HG03039 (cell line): Measurements from ENCODE around the gene CEP89.
A peak's percentile ranks its signal among the peaks of the same experiment; 100 is the strongest.
"Not testable (repeated sequence)": the region's sequence is repeated elsewhere in the genome, so short reads cannot be mapped to it uniquely, and the experiment has no call there.

Source experiments
- ATAC-seq: cut with Tn5 transposase; IDR thresholded peaks from one replicate; pipeline ENCODE4 v1.9.1; 2021; ENCODE audit warnings: mild to moderate bottlenecking, moderate library complexity; ENCODE audit not compliant: unreplicated experiment

The CEP89 gene

GRCh38 chr19:32896516-32897214 is 75.1 kb downstream of the CEP89 start:
- ATAC-seq = no peak

- peak; percentile 67 for ATAC-seq
These were observed 76.4 kb downstream of the CEP89 start for GRCh38 chr19:32895384-32895783.

- ATAC-seq = no peak
These were observed 80.1 kb downstream of the CEP89 start for GRCh38 chr19:32891609-32892008.

- no peak for ATAC-seq
These were observed 80.9 kb downstream of the CEP89 start for GRCh38 chr19:32890841-32891240.

GRCh38 chr19:32890326-32890725 is 81.4 kb downstream of the CEP89 start:
- no peak for ATAC-seq

GRCh38 chr19:32889137-32889934 is 82.4 kb downstream of the CEP89 start:
- no peak for ATAC-seq

GRCh38 chr19:32887572-32888215 is 84.1 kb downstream of the CEP89 start:
- ATAC-seq = no peak

- no peak for ATAC-seq
These were observed 85.5 kb downstream of the CEP89 start for GRCh38 chr19:32886241-32886640.

GRCh38 chr19:32885255-32885654 is 86.5 kb downstream of the CEP89 start:
- ATAC-seq = not testable (repeated sequence)

- ATAC-seq = no peak
These were observed 90.0 kb downstream of the CEP89 start for GRCh38 chr19:32881766-32882165.

GRCh38 chr19:32880622-32881021 is 91.1 kb downstream of the CEP89 start:
- no peak for ATAC-seq

- ATAC-seq = no peak
These were observed 92.0 kb downstream of the CEP89 start for GRCh38 chr19:32879741-32880140.

- no peak for ATAC-seq
These were observed 92.8 kb downstream of the CEP89 start for GRCh38 chr19:32878988-32879387.

- ATAC-seq = no peak
These were observed 93.6 kb downstream of the CEP89 start for GRCh38 chr19:32877977-32878745.

GRCh38 chr19:32877323-32877912 is 94.3 kb downstream of the CEP89 start:
- no peak for ATAC-seq

GRCh38 chr19:32876919-32877285 is 94.9 kb downstream of the CEP89 start:
- no peak for ATAC-seq

GRCh38 chr19:32876236-32876918 is 95.4 kb downstream of the CEP89 start:
- no peak for ATAC-seq

GRCh38 chr19:32875428-32875827 is 96.3 kb downstream of the CEP89 start:
- no peak for ATAC-seq

- no peak for ATAC-seq
These were observed 97.2 kb downstream of the CEP89 start for GRCh38 chr19:32874605-32875004.
